ENCODE data around the gene KRT74.
"Not testable (repeated sequence)": the region's sequence is repeated elsewhere in the genome, so short reads cannot be mapped to it uniquely, and the experiment has no call there.

- not testable (repeated sequence) for TF ChIP-seq KDM5A (IDR thresholded peaks at IDR 0.05); EP300 (IDR thresholded peaks at IDR 0.05); CHD2 (IDR thresholded peaks at IDR 0.05; ENCODE audit: low read length, partially characterized antibody); POLR2A (IDR thresholded peaks at IDR 0.05; ENCODE audit: low read length); E2F6 (IDR thresholded peaks at IDR 0.05; ENCODE audit: borderline replicate concordance, low read depth); CTCF (IDR thresholded peaks at IDR 0.05); RAD21 (conservative IDR thresholded peaks at IDR 0.05 in 1 of 2, IDR thresholded peaks at IDR 0.05 in 1 of 2); REST (IDR thresholded peaks at IDR 0.05); JUN (IDR thresholded peaks at IDR 0.05); MYC (IDR thresholded peaks at IDR 0.05; ENCODE audit: borderline replicate concordance, low read length); MAX (IDR thresholded peaks at IDR 0.05); HMGXB4 (CRISPR knock-in tag; IDR thresholded peaks at IDR 0.05; ENCODE audit: borderline replicate concordance); BCL3 (IDR thresholded peaks at IDR 0.05)
Observed at GRCh38 chr12:52594237-52594636, 20.6 kb upstream of the KRT74 start.

Measured in A549 (cell line).